AG04450 (cell line): Measurements from ENCODE around the gene SYVN1. TPM values are rescaled to one million over a fixed set of nuclear protein-coding genes. Genes with fewer than 3 reads are reported as not detected.
A peak's percentile ranks its signal among the peaks of the same experiment; 100 is the strongest.

ENCODE experiments used
- CTCF ChIA-PET: fragments of 300-600, 350-600 bp; formaldehyde crosslinking; extraction: SDS; loops from one replicate; lab custom pipeline; 2022; ENCODE audit warnings: antibody characterized with exemption, inconsistent platforms; lab: Charles Lee
- POLR2A ChIA-PET: fragments of 350-600 bp; formaldehyde crosslinking; extraction: SDS; loops from one replicate; lab custom pipeline; 2021; ENCODE audit warnings: antibody characterized with exemption, inconsistent platforms; lab: Yijun Ruan, JAX
- DNase-seq: peaks from one replicate; pipeline ENCODE4 v3.0.0-alpha.2; 2011; ENCODE audit warnings: low read depth, low spot score
- H3K27ac ChIP-seq: one replicate; pipeline ENCODE4 v1.5.1; 2012; ENCODE audit warnings: low read depth, low read length, control low read depth
- H3K27me3 ChIP-seq: one replicate; pipeline ENCODE4 v1.6.0; 2012; ENCODE audit warnings: low read length; ENCODE audit not compliant: control insufficient read depth, insufficient read depth
- H3K4me3 ChIP-seq: 2 replicates; pipeline ENCODE4 v1.5.1; 2011; ENCODE audit warnings: mild to moderate bottlenecking, low read depth, low read length, control low read depth
- H3K9me3 ChIP-seq: 2 replicates; pipeline ENCODE4 v1.5.1; 2012; ENCODE audit warnings: low read length; ENCODE audit not compliant: control insufficient read depth, insufficient read depth
- CTCF ChIP-seq: IDR thresholded peaks from 2 replicates; pipeline ENCODE4 v1.5.1; 2011; ENCODE audit warnings: low read depth, low read length, control low read depth, inconsistent platforms
- polyA plus RNA-seq: library from polyadenylated mRNA; depleted of rRNA; stranded (reverse); fragments of >200 nt; gene quantifications from 2 replicates; pipeline ENCODE4 v1.2.3, GENCODE V29; 2011

Gene SYVN1
- polyA plus RNA-seq, 1 experiment, result 18.7 TPM

GRCh38 chr11:65125197-65126056 is 8.9 kb downstream of the SYVN1 start:
- TF ChIP-seq CTCF, result no peak
- ChIA-PET CTCF (no interaction called here), POLR2A (interaction anchor here (1.1 kb wide), 1 partner anchor 10 kb away, joined by 3 read pairs; no protein-coding TSS in a partner anchor)
- Histone ChIP-seq H3K9me3 (no peaks in the 10 kb centered on the region; the same call in 1 of the 2 replicates), H3K27ac (no peak overlapping the region), H3K27me3 (no peaks in the 10 kb centered on the region), H3K4me3 (no peak overlapping the region)
- DNase-seq, result no peak

GRCh38 chr11:65124480-65125196 is 9.7 kb downstream of the SYVN1 start:
- CTCF ChIA-PET, result no interaction called here
- POLR2A ChIA-PET, result no interaction called here

GRCh38 chr11:65121865-65122696 is 12.2 kb downstream of the SYVN1 start, which contains the start of the genes FAU and MRPL49:
FAU (minus strand) TSS chr11:65122134; CDS start chr11:65121813, 321 bp downstream.
MRPL49 (plus strand) TSS chr11:65122321; CDS start chr11:65122347, 26 bp downstream.
- Histone ChIP-seq H3K27me3 (no peaks in the 10 kb centered on the region), H3K27ac (peak within 1 kb of the TSS; percentile 82), H3K9me3 (peaks cover 3% of the 10 kb centered on the region; the same call in 1 of the 2 replicates), H3K4me3 (peak within 1 kb of the TSS; percentile 99)
- peak; percentile 88 for DNase-seq
- ChIA-PET POLR2A (interaction anchor here (0.5 to 1.6 kb wide), 8 partner anchors 8 to 203 kb away, joined by 3 to 20 read pairs (median 4); partner anchors contain the start of gene SYVN1), CTCF (interaction anchor here (0.7 to 1.1 kb wide), 2 partner anchors 9 to 119 kb away, joined by 3 to 6 read pairs; no protein-coding TSS in a partner anchor)
- TF ChIP-seq CTCF, result no peak

More at GRCh38 chr11:65124480-65125196, 9.7 kb downstream of the SYVN1 start:
- Histone ChIP-seq H3K4me3 (no peak overlapping the region), H3K27ac (no peak overlapping the region), H3K27me3 (no peaks in the 10 kb centered on the region), H3K9me3 (no peaks in the 10 kb centered on the region; the same call in 1 of the 2 replicates)
- DNase-seq, result no peak
- TF ChIP-seq CTCF, result no peak

- H3K27me3 ChIP-seq, result no peaks in the 10 kb centered on the region
- peaks cover 3% of the 10 kb centered on the region; the same call in 1 of the 2 replicates for H3K9me3 ChIP-seq
- ChIA-PET POLR2A (interaction anchor here (1.0 to 1.6 kb wide), 4 partner anchors 9 to 25 kb away, joined by 3 to 20 read pairs (median 4); partner anchors contain the start of gene SYVN1), CTCF (interaction anchor here (1.1 to 1.2 kb wide), 2 partner anchors 9 to 107 kb away, joined by 3 to 6 read pairs; partner anchors contain the start of gene ARL2)
- H3K27ac ChIP-seq, result peak overlapping the region; percentile 57
- no peak for TF ChIP-seq CTCF
- DNase-seq, result no peak
- H3K4me3 ChIP-seq, result peak overlapping the region; percentile 99
These were observed 12.9 kb downstream of the SYVN1 start for GRCh38 chr11:65121447-65121864.
